IMR-90 (cell line): ENCODE results near the gene RAB36. TPM values are rescaled to one million over a fixed set of nuclear protein-coding genes. Genes with fewer than 3 reads are reported as not detected.

Source experiments
- ATAC-seq: fragments of 200-7000 bp; cut with Tn5 transposase; 2 replicates; pipeline ENCODE4 v1.9.1; 2020; ENCODE audit warnings: low read depth, mild to moderate bottlenecking, moderate library complexity
- BruUV-seq: library from RNA; stranded (reverse); fragments of 400-500 nt; replicated peaks from 2 replicates; lab custom pipeline; 2021; lab: Mats Ljungman, UMichigan
- CTCF ChIA-PET: fragments of 300-600 bp; formaldehyde crosslinking; extraction: SDS; loops from one replicate; lab custom pipeline; 2021; ENCODE audit warnings: antibody characterized with exemption; lab: Yijun Ruan, JAX
- POLR2A ChIA-PET: fragments of 300-600 bp; sonication (Branson Sonifier 250); formaldehyde crosslinking; loops from one replicate; lab custom pipeline; 2022; ENCODE audit warnings: antibody characterized with exemption; ENCODE audit not compliant: unreplicated experiment; lab: Charles Lee
- DNase-seq: peaks from one replicate; pipeline ENCODE4 v3.0.0; 2013
- H2AFZ ChIP-seq: replicated peaks from 2 replicates; pipeline ENCODE3; 2013; ENCODE audit warnings: low read length, mild to moderate bottlenecking; ENCODE audit not compliant: poor library complexity
- H2AK5ac ChIP-seq: 2 replicates; pipeline ENCODE4 v1.6.1; 2013; ENCODE audit warnings: low read depth, low read length, inconsistent platforms
- H2AK9ac ChIP-seq: replicated peaks from 2 replicates; pipeline ENCODE3; 2013; ENCODE audit warnings: mild to moderate bottlenecking, low read depth, low read length, moderate library complexity; ENCODE audit not compliant: poor library complexity
- H2BK120ac ChIP-seq: 2 replicates; pipeline ENCODE4 v1.6.1; 2013; ENCODE audit warnings: low read depth, low read length, inconsistent platforms
- H2BK15ac ChIP-seq: 3 replicates; pipeline ENCODE4 v1.6.1; 2013; ENCODE audit warnings: low read depth, low read length, inconsistent platforms
- H2BK20ac ChIP-seq: 2 replicates; pipeline ENCODE4 v1.6.1; 2013; ENCODE audit warnings: low read depth, mild to moderate bottlenecking, inconsistent platforms, low read length, moderate library complexity
- H2BK5ac ChIP-seq: 2 replicates; pipeline ENCODE4 v1.6.1; 2013; ENCODE audit warnings: mild to moderate bottlenecking, low read depth, low read length, inconsistent platforms; ENCODE audit not compliant: poor library complexity, severe bottlenecking
- H3K14ac ChIP-seq: replicated peaks from 2 replicates; pipeline ENCODE4 v1.6.1; 2013; ENCODE audit warnings: low read depth, low read length, inconsistent platforms
- H3K18ac ChIP-seq: 2 replicates; pipeline ENCODE4 v1.6.1; 2013; ENCODE audit warnings: low read depth, low read length, control low read depth
- H3K23ac ChIP-seq: 2 replicates; pipeline ENCODE4 v1.6.1; 2013; ENCODE audit warnings: low read depth, low read length, inconsistent platforms
- H3K27ac ChIP-seq: 2 replicates; pipeline ENCODE4 v1.5.1; 2013; ENCODE audit warnings: mild to moderate bottlenecking, control low read depth, low read length; ENCODE audit not compliant: insufficient read depth
- H3K27me3 ChIP-seq: 2 replicates; pipeline ENCODE4 v1.6.1; 2013; ENCODE audit warnings: low read length; ENCODE audit not compliant: control insufficient read depth, insufficient read depth
- H3K36me3 ChIP-seq: 2 replicates; pipeline ENCODE4 v1.6.1; 2013; ENCODE audit warnings: low read length, mixed read lengths; ENCODE audit not compliant: control insufficient read depth, insufficient read depth
- H3K4ac ChIP-seq: 2 replicates; pipeline ENCODE4 v1.6.1; 2013; ENCODE audit warnings: low read depth, low read length, inconsistent platforms
- H3K4me1 ChIP-seq: 2 replicates; pipeline ENCODE4 v1.6.1; 2013; ENCODE audit warnings: low read length, mixed read lengths; ENCODE audit not compliant: control insufficient read depth, insufficient read depth
- H3K4me2 ChIP-seq: 2 replicates; pipeline ENCODE4 v1.6.1; 2013; ENCODE audit warnings: low read depth, mild to moderate bottlenecking, control low read depth, low read length, moderate library complexity
- H3K4me3 ChIP-seq: 2 replicates; pipeline ENCODE4 v1.5.1; 2013; ENCODE audit warnings: low read depth, mild to moderate bottlenecking, control low read depth, low read length, moderate library complexity; ENCODE audit not compliant: insufficient read depth
- H3K56ac ChIP-seq: 2 replicates; pipeline ENCODE4 v1.6.1; 2013; ENCODE audit warnings: low read length, inconsistent platforms; ENCODE audit not compliant: insufficient read depth; ENCODE audit errors: extremely low read depth
- H3K79me1 ChIP-seq, 2 experiments: 2 replicates each; pipeline ENCODE4 v1.6.1; 2013; ENCODE audit warnings: low read length in 2 of 2, inconsistent platforms in 1 of 2, low read depth in 1 of 2
- H3K9ac ChIP-seq: 2 replicates; pipeline ENCODE4 v1.6.1; 2013; ENCODE audit warnings: low read depth, low read length, control low read depth
- H3K9me1 ChIP-seq: 2 replicates; pipeline ENCODE4 v1.6.1; 2013; ENCODE audit warnings: low read length, inconsistent platforms; ENCODE audit not compliant: insufficient read depth
- H3K9me3 ChIP-seq: 2 replicates; pipeline ENCODE4 v1.6.1; 2013; ENCODE audit warnings: low read length; ENCODE audit not compliant: control insufficient read depth, insufficient read depth
- H4K20me1 ChIP-seq: 2 replicates; pipeline ENCODE4 v1.6.1; 2013; ENCODE audit warnings: low read length, inconsistent platforms; ENCODE audit not compliant: insufficient read depth
- H4K5ac ChIP-seq: 2 replicates; pipeline ENCODE4 v1.6.1; 2013; ENCODE audit warnings: mild to moderate bottlenecking, low read depth, low read length, control low read depth
- H4K8ac ChIP-seq, 2 experiments: 2 replicates each; pipeline ENCODE4 v1.6.1; 2013; ENCODE audit warnings: low read depth in 2 of 2, low read length in 2 of 2, control low read depth in 1 of 2, inconsistent platforms in 1 of 2
- H4K91ac ChIP-seq: 2 replicates; pipeline ENCODE4 v1.6.1; 2013; ENCODE audit warnings: low read depth, low read length, inconsistent platforms; ENCODE audit not compliant: insufficient read depth
- WGBS, 2 experiments: methylation state at CpG; one replicate each; pipeline versions ENCODE4 v1.1.5 to v1.1.7; 2013; ENCODE audit warnings: missing lambda C conversion rate in 2 of 2; ENCODE audit not compliant: insufficient read length in 1 of 2; ENCODE audit errors: extremely low coverage in 2 of 2; 5-methylcytosine and 5-hydroxymethylcytosine counted together
- dilution Hi-C: fragments of 300-500 bp; cut with HindIII; formaldehyde crosslinking; loops from one replicate; pipeline ENCODE4 v1.14.3; 2018; ENCODE audit warnings: low sequenced_read_pairs; ENCODE audit not compliant: unreplicated experiment
- in situ Hi-C: fragments of 300-500 bp; cut with MboI; formaldehyde crosslinking; loops from 3 replicates; pipeline ENCODE4 v1.14.3; 2019; ENCODE audit warnings: low sequenced_read_pairs, inconsistent platforms, mixed read lengths
- intact Hi-C: fragments of 100-400 bp; cut with micrococcal nuclease; formaldehyde crosslinking; loops from 2 replicates; pipeline ENCODE4 v1.10.0; 2022
- polyA plus RNA-seq, 3 experiments: library from polyadenylated mRNA; depleted of rRNA; stranded (reverse); fragments of >200 nt; gene quantifications; 2 replicates each; pipeline ENCODE4 v1.2.3, GENCODE V29; 2012; ENCODE audit warnings: low replicate concordance in 1 of 3
- total RNA-seq: library from RNA; depleted of rRNA; stranded (reverse); fragments of >200 nt; gene quantifications from 2 replicates; pipeline ENCODE4 v1.2.3, GENCODE V29; 2012
- TF ChIP-seq, protein P1 (sequence below): fragments of 150-350 bp; IDR thresholded peaks from 2 replicates; pipeline ENCODE4 v1.6.1; 2016; ENCODE audit warnings: low read depth, mild to moderate bottlenecking, low read length, moderate library complexity, borderline replicate concordance

The RAB36 gene
- total and polyA plus RNA-seq, 2 of the 4 experiments (the other 2 are of a cell fraction) = 3.6 to 4.0 TPM

DNA sequence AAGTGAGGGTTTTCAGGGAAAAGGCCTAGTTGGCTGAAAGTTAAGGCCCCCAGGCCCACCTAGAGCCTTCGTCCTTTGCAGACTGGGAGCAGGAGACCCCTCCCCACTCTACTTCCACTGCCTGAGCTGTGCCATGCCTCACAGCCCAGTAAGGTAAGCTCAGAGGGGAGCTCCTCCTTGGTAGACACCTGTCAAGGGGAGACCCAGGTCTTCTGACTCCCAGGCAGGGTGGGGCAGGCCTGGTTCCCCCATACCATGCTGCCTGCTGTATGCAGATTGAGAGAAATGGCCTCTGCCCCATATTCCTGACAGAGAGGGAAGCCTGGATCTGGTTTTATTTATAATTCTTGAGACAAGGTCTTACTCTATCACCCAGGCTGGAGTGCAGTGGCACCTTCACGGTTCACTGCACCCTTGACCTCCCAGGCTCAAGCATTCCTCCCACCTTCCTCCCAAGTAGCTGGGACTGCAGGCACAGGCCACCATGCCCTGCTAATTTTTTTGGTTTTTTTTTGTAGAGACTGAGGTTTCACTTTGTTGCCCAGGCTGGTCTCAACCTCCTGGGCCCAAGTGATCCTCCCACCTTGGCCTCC is 697 bp downstream of the RAB36 start:
- BruUV-seq = no TSS peak
- Histone ChIP-seq H4K91ac (peak overlapping the region; percentile 25; the same call in 1 of the 2 replicates), H3K4ac (peak overlapping the region; percentile 65; the same call in 1 of the 2 replicates), H3K4me2 (peak overlapping the region; percentile 81), H3K23ac (peak overlapping the region; percentile 8; the same call in 1 of the 2 replicates), H4K8ac (peak overlapping the region; percentile 76 to 96), H2AK5ac (peak overlapping the region; percentile 73; the same call in 1 of the 2 replicates), H3K4me3 (peak overlapping the region; percentile 56), H2AK9ac (peak overlapping the region; percentile 6), H3K9me1 (peaks cover 6% of the 10 kb centered on the region; the same call in 1 of the 2 replicates), H3K9ac (peak overlapping the region; percentile 73), H3K27ac (peak overlapping the region; percentile 60), H3K36me3 (no peaks in the 10 kb centered on the region), H2AFZ (peak overlapping the region; percentile 95), H3K4me1 (peaks cover 19% of the 10 kb centered on the region), H2BK20ac (no peak overlapping the region), H2BK15ac (no peak overlapping the region), H3K14ac (0 out of 2 replicates have a peak overlapping the region, but pooled peaks have one; percentile 10), H4K20me1 (0 out of 2 replicates have a peak, but pooled peaks cover 4% of the 10 kb centered on the region), H3K9me3 (no peaks in the 10 kb centered on the region), H4K5ac (peak overlapping the region; percentile 65; the same call in 1 of the 2 replicates), H3K79me1 (peaks cover 0 to 6% of the 10 kb centered on the region in 2 experiments; a peak in 1 of 4 replicates), H3K27me3 (no peaks in the 10 kb centered on the region), H3K56ac (0 out of 2 replicates have a peak overlapping the region, but pooled peaks have one; percentile 30), H2BK120ac (peak overlapping the region; percentile 12; the same call in 1 of the 2 replicates), H3K18ac (no peak overlapping the region), H2BK5ac (no peak overlapping the region)
- ATAC-seq (no peak), DNase-seq (no peak)
- in situ Hi-C loops = no loop called here
- CTCF ChIA-PET = no interaction called here
- no CpG with 5 or more reads among the region's 2 CpGs for WGBS, 2 experiments
- TF ChIP-seq, protein P1, sequence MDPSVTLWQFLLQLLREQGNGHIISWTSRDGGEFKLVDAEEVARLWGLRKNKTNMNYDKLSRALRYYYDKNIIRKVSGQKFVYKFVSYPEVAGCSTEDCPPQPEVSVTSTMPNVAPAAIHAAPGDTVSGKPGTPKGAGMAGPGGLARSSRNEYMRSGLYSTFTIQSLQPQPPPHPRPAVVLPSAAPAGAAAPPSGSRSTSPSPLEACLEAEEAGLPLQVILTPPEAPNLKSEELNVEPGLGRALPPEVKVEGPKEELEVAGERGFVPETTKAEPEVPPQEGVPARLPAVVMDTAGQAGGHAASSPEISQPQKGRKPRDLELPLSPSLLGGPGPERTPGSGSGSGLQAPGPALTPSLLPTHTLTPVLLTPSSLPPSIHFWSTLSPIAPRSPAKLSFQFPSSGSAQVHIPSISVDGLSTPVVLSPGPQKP = no peak
- intact Hi-C loops = no loop called here
- POLR2A ChIA-PET = interaction anchor here (0.7 kb wide), 1 partner anchor 1033 kb away, joined by 4 read pairs; no protein-coding TSS in a partner anchor
- dilution Hi-C loops = no loop called here
